Lower leg skin (tissue), 3 donors: ENCODE measurements around the gene SLC25A23.

Source experiments
- POLR2A ChIP-seq, 2 donors: fragments of 450-650 bp; IDR thresholded peaks; one replicate each; pipeline ENCODE4 v1.6.1; 2016 to 2017; ENCODE audit warnings: antibody characterized with exemption in 2 of 2, mild to moderate bottlenecking in 1 of 2, moderate library complexity in 1 of 2
- TF ChIP-seq, protein P1 (sequence below), 3 donors: fragments of 450-650 bp; IDR thresholded peaks; one replicate each; pipeline ENCODE4 v1.5.1; 2016; ENCODE audit warnings: antibody characterized with exemption in 3 of 3, mild to moderate bottlenecking in 3 of 3, moderate library complexity in 2 of 3

DNA sequence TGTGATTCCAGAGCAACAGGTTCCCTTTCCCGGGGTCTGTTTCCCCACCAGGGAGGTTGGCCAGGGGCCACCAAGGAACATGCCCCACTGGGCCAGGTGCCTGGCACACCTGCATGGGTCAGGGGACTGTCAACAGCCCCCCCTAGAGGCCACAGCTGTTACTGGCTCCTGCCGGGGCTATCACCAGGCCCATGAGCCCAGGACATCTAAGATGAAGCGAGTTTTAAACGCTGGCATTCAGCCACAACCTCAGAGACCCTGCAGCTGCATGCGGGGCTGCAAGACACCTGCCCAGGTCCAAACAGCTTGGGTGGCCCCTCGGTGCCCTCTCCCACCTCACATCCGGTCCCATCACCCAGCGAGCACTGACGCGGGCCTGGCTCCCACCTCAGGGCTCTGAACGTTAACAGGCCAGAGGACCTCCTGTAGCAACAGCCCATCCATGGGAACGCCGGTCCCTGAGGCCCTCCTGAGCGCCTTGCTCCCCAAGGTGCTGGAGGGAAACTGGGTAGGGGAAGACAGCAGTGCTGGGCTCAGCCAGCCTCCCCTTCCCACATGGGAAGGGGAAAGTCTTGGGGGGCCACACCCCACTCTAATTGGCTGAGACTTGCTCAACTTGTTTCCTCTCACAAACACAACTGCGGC, 47.0 kb downstream of the SLC25A23 start:
- TF ChIP-seq, protein P1, sequence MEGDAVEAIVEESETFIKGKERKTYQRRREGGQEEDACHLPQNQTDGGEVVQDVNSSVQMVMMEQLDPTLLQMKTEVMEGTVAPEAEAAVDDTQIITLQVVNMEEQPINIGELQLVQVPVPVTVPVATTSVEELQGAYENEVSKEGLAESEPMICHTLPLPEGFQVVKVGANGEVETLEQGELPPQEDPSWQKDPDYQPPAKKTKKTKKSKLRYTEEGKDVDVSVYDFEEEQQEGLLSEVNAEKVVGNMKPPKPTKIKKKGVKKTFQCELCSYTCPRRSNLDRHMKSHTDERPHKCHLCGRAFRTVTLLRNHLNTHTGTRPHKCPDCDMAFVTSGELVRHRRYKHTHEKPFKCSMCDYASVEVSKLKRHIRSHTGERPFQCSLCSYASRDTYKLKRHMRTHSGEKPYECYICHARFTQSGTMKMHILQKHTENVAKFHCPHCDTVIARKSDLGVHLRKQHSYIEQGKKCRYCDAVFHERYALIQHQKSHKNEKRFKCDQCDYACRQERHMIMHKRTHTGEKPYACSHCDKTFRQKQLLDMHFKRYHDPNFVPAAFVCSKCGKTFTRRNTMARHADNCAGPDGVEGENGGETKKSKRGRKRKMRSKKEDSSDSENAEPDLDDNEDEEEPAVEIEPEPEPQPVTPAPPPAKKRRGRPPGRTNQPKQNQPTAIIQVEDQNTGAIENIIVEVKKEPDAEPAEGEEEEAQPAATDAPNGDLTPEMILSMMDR (IDR thresholded peaks at IDR 0.05): no peak
- TF ChIP-seq POLR2A (IDR thresholded peaks at IDR 0.05): no peak
